Measurements from ENCODE around the gene CIITA.

GRCh38 chr16:10938796-10939648 lies 62.0 kb downstream of the CIITA start:
- no peak for TF ChIP-seq POLR2AphosphoS2 (IDR thresholded peaks at IDR 0.05; ENCODE audit: low read depth, low read length)
- no peak for TF ChIP-seq POLR2A (IDR thresholded peaks at IDR 0.05; ENCODE audit: low read depth, low read length)
- no peak for TF ChIP-seq ZNF622 (IDR thresholded peaks at IDR 0.05)
- no peak for TF ChIP-seq RAD21 (IDR thresholded peaks at IDR 0.05; ENCODE audit: insufficient read depth, low read depth, low read length)
- TF ChIP-seq RFX5 (IDR thresholded peaks at IDR 0.05; ENCODE audit: low read depth, low read length): no peak
- TF ChIP-seq SPI1 (IDR thresholded peaks at IDR 0.05; ENCODE audit: borderline replicate concordance, insufficient read depth, low read depth, low read length): no peak
- no peak for TF ChIP-seq CTCF (IDR thresholded peaks at IDR 0.05 in 2 of 3, conservative IDR thresholded peaks at IDR 0.05 in 1 of 3; ENCODE audit: control insufficient read depth in 2 of 3, extremely low read depth in 1 of 3, insufficient read depth in 1 of 3, low read depth in 3 of 3, low read length in 3 of 3)
- TF ChIP-seq RCOR1 (conservative IDR thresholded peaks at IDR 0.05; ENCODE audit: low read depth, low read length): no peak
- TF ChIP-seq ELK1 (IDR thresholded peaks at IDR 0.05; ENCODE audit: low read depth, low read length): no peak
- TF ChIP-seq CHD4 (IDR thresholded peaks at IDR 0.05): no peak
